ENCODE measurements around the gene C19orf38. TPM values are rescaled to one million over a fixed set of nuclear protein-coding genes. Genes with fewer than 3 reads are reported as not detected.
A peak's percentile ranks its signal among the peaks of the same experiment; 100 is the strongest.

Gene C19orf38
- total RNA-seq, 1 donor from 2014 or later: 0.62 TPM

DNA sequence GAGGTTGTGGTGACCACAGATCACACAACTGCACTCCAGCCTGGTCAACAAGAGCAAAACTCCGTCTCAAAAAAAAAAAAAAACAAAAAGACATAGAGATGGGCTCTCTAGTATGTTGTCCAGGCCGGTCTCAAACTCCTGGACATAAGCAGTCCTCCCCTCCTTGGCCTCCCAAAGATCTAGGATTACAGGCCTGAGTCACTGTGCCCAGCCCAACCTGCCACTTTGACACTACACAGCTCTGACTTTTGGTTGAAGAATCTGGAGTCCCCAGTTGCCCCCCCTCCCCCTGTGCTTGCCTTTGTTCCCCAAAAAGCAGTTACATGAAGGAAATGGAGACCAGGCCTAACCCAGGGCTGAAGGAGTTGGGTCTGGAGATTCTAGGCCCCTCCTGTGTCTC, 36.1 kb downstream of the C19orf38 start:
- H3K9me3 Mint-ChIP-seq: no peaks in the 10 kb centered on the region
- H3K27ac Mint-ChIP-seq: no peak overlapping the region
- ChIA-PET CTCF (interaction anchor here (1.2 kb wide), 1 partner anchor 58 kb away, joined by 3 read pairs; no protein-coding TSS in a partner anchor), POLR2A (no interaction called here)
- intact Hi-C loops (cut with micrococcal nuclease): no loop called here
- H3K36me3 Mint-ChIP-seq (ENCODE audit: low read depth): peaks cover 4% of the 10 kb centered on the region
- ATAC-seq (ENCODE audit: low read depth): no peak
- TF ChIP-seq, protein P1, sequence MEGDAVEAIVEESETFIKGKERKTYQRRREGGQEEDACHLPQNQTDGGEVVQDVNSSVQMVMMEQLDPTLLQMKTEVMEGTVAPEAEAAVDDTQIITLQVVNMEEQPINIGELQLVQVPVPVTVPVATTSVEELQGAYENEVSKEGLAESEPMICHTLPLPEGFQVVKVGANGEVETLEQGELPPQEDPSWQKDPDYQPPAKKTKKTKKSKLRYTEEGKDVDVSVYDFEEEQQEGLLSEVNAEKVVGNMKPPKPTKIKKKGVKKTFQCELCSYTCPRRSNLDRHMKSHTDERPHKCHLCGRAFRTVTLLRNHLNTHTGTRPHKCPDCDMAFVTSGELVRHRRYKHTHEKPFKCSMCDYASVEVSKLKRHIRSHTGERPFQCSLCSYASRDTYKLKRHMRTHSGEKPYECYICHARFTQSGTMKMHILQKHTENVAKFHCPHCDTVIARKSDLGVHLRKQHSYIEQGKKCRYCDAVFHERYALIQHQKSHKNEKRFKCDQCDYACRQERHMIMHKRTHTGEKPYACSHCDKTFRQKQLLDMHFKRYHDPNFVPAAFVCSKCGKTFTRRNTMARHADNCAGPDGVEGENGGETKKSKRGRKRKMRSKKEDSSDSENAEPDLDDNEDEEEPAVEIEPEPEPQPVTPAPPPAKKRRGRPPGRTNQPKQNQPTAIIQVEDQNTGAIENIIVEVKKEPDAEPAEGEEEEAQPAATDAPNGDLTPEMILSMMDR (IDR thresholded peaks at IDR 0.05): no peak
- DNase-seq: no peak
- H3K27me3 Mint-ChIP-seq: no peaks in the 10 kb centered on the region
- peaks cover 15% of the 10 kb centered on the region for H3K4me1 Mint-ChIP-seq
- H3K4me3 Mint-ChIP-seq: no peak overlapping the region

DNA sequence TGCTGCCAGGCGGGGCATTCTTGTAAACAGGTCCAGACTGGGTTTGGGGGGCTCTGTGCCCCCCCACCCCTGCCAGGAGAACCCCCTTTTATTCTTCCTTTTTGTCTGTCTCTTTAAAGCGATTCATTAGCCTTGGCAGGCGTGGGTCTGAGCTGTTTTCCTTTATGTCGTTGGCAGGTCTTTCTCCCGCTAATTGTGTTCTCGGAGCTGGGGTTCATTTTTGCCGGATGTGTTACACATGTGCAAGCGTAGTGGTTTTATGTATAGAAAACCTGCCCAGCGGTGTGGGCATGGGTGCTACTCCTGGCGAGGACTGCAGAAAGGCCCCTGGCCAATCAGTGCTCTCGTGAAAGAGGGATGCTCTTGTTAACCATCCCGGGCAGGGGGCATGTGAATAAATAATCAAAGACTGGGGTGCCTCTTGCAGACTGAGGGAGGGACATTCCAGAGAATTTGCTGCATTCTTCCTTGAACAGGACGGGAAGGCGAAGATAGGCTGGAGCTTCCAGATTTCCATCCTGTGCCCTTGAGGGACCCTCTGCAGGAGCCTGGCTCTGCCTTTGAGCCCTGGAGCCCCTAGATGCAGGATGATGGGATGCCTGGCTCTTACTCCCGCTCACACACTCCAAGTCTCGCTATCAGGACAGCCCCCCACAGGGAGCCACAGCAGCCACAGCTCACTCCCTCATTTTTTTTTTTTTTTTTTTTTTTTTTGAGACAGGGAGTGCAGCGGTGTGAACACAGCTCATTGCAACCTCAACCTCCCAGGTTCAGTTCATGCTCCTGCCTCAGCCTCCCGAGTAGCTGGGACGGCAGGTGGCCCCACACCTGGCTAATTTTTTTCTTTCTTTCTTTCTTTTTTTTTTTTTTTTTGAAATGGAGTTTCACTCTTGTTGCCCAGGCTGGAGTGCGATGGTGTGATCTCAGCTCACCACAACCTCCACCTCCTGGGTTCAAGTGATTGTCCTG, 37.3 kb downstream of the C19orf38 start:
- ChIA-PET CTCF (no interaction called here), POLR2A (no interaction called here)

DNA sequence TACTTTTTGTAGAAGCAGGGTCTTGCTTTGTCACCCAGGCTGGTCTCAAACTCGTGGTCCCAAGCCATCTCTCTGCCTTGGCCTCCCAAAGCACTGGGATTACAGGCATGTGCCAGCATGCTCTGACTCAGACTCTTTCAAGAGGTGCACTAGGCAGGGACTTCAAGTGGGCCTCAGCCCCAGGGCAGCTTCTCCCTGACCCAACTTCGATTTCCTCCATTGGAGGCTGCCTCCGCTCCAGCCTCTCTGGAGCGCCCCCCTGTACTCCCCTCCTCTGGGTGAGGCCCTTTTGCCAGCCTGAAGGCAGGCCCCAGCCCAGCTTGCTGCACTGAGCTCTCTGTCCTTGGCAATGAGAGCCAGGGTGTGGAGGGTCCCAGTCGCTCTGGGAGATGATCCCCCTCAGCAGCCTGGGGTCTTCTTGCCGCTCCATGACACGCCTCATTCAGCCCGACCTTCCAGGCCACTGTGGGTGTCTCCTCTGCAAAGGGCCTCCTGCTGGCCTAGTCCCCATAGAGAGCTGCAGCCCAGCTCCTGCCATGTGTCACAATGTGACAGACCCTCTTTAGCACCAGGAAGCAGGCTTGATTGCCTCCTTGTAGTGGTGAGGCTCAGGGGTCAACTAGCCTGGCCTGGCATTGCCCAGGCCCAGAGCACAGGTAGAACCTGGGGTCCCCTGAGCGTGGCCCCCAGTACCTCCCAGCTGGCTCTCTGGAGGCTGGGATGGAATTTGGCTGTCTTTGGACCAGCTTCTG, 39.6 kb downstream of the C19orf38 start:
- no peak for ATAC-seq (ENCODE audit: low read depth)
- CTCF ChIA-PET: interaction anchor here (0.8 to 1.3 kb wide), 2 partner anchors 15 to 17 kb away, joined by 3 read pairs; no protein-coding TSS in a partner anchor
- Mint-ChIP-seq H3K27me3 (no peaks in the 10 kb centered on the region), H3K4me3 (no peak overlapping the region), H3K27ac (no peak overlapping the region), H3K9me3 (no peaks in the 10 kb centered on the region), H3K36me3 (ENCODE audit: low read depth) (peaks cover 3% of the 10 kb centered on the region), H3K4me1 (peaks cover 12% of the 10 kb centered on the region)
- POLR2A ChIA-PET: interaction anchor here (0.6 kb wide), 2 partner anchors 15 to 1881 kb away, joined by 3 to 9 read pairs; no protein-coding TSS in a partner anchor
- intact Hi-C loops (cut with micrococcal nuclease): no loop called here
- DNase-seq: no peak
- TF ChIP-seq, protein P1 (IDR thresholded peaks at IDR 0.05): no peak

More for the DNA sequence above, 37.3 kb downstream of the C19orf38 start:
- intact Hi-C loops (cut with micrococcal nuclease): no loop called here
- DNase-seq (no peak), ATAC-seq (ENCODE audit: low read depth) (no peak)
- no peak overlapping the region for H3K4me3 Mint-ChIP-seq
- peaks cover 12% of the 10 kb centered on the region for H3K4me1 Mint-ChIP-seq
- H3K9me3 Mint-ChIP-seq: no peaks in the 10 kb centered on the region
- no peaks in the 10 kb centered on the region for H3K27me3 Mint-ChIP-seq
- peaks cover 3% of the 10 kb centered on the region for H3K36me3 Mint-ChIP-seq (ENCODE audit: low read depth)
- TF ChIP-seq, protein P1 (IDR thresholded peaks at IDR 0.05): no peak
- H3K27ac Mint-ChIP-seq: no peak overlapping the region

DNA sequence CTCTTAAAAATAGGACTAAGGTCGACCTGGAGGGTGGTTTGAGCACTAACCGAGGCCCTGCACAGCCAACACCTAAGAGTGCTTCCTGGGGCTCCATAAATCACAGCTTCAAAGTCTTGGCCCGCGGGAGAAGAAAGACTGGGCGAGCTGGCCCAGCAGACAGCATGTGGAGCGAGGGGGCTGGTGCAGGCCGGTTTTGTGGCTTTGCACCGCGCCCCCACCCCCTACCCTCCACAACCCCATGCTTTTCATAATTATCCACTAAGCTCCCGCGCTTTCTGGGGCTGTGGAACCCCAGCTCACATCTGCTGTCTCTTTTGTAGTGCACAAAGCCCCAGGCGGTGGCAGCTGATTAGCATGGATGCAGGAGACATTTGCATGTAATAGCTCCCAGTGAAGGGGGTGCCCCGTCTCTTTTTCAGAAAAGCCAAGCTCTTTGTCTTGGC, 40.2 kb downstream of the C19orf38 start:
- Mint-ChIP-seq H3K27ac (no peak overlapping the region), H3K4me1 (peaks cover 12% of the 10 kb centered on the region), H3K27me3 (no peaks in the 10 kb centered on the region), H3K9me3 (no peaks in the 10 kb centered on the region), H3K36me3 (ENCODE audit: low read depth) (peaks cover 3% of the 10 kb centered on the region), H3K4me3 (no peak overlapping the region)
- intact Hi-C loops (cut with micrococcal nuclease): no loop called here
- POLR2A ChIA-PET: interaction anchor here (0.6 kb wide), 1 partner anchor 1880 kb away, joined by 3 read pairs; no protein-coding TSS in a partner anchor
- CTCF ChIA-PET: interaction anchor here (0.8 to 1.3 kb wide), 3 partner anchors 16 to 24 kb away, joined by 3 read pairs; no protein-coding TSS in a partner anchor
- peak; percentile 34 for ATAC-seq (ENCODE audit: low read depth)
- no peak for DNase-seq
- TF ChIP-seq, protein P1 (IDR thresholded peaks at IDR 0.05): no peak
